ENCODE measurements around the gene CHPT1. TPM values are rescaled to one million over a fixed set of nuclear protein-coding genes. Genes with fewer than 3 reads are reported as not detected.

CHPT1 gene
- total RNA-seq, 1 donor from 2014 or later = 18.3 TPM

- no peaks in the 10 kb centered on the region for H3K27me3 ChIP-seq (ENCODE audit: control insufficient read depth in 3 of 3, insufficient read depth in 3 of 3, low read length in 3 of 3)
- H3K27ac ChIP-seq (ENCODE audit: low read depth, low read length) = no peak overlapping the region
- no peaks in the 10 kb centered on the region for H3K9me3 ChIP-seq (ENCODE audit: control insufficient read depth in 3 of 3, low read length in 3 of 3)
- peaks cover 37 to 64% (median 52%) of the 10 kb centered on the region in 3 donors for H3K36me3 ChIP-seq (ENCODE audit: control insufficient read depth in 3 of 3, insufficient read depth in 3 of 3, low read length in 3 of 3)
- H3K9ac ChIP-seq (ENCODE audit: low read depth in 1 of 3, low read length in 3 of 3) = no peak overlapping the region
- no peaks in the 10 kb centered on the region for H3K4me1 ChIP-seq (ENCODE audit: control insufficient read depth in 3 of 3, insufficient read depth in 3 of 3, low read length in 3 of 3)
- H3K4me3 ChIP-seq (ENCODE audit: low read length in 3 of 3) = no peak overlapping the region
These were observed 50.3 kb downstream of the CHPT1 start for GRCh38 chr12:101747697-101748096.

GRCh38 chr12:101748907-101749306 lies 51.5 kb downstream of the CHPT1 start:
- Histone ChIP-seq H3K36me3 (ENCODE audit: control insufficient read depth in 3 of 3, insufficient read depth in 3 of 3, low read length in 3 of 3) (peaks cover 37 to 68% (median 51%) of the 10 kb centered on the region in 3 donors), H3K27me3 (ENCODE audit: control insufficient read depth in 3 of 3, insufficient read depth in 3 of 3, low read length in 3 of 3) (no peaks in the 10 kb centered on the region), H3K4me1 (ENCODE audit: control insufficient read depth in 3 of 3, insufficient read depth in 3 of 3, low read length in 3 of 3) (no peaks in the 10 kb centered on the region), H3K27ac (ENCODE audit: low read depth, low read length) (no peak overlapping the region), H3K9me3 (ENCODE audit: control insufficient read depth in 3 of 3, low read length in 3 of 3) (no peaks in the 10 kb centered on the region), H3K4me3 (ENCODE audit: low read length in 3 of 3) (no peak overlapping the region), H3K9ac (ENCODE audit: low read depth in 1 of 3, low read length in 3 of 3) (no peak overlapping the region)

GRCh38 chr12:101749657-101750056 lies 52.2 kb downstream of the CHPT1 start:
- peaks cover 32 to 62% (median 43%) of the 10 kb centered on the region in 3 donors for H3K36me3 ChIP-seq (ENCODE audit: control insufficient read depth in 3 of 3, insufficient read depth in 3 of 3, low read length in 3 of 3)
- no peak overlapping the region for H3K4me3 ChIP-seq (ENCODE audit: low read length in 3 of 3)
- H3K4me1 ChIP-seq (ENCODE audit: control insufficient read depth in 3 of 3, insufficient read depth in 3 of 3, low read length in 3 of 3) = no peaks in the 10 kb centered on the region
- H3K27me3 ChIP-seq (ENCODE audit: control insufficient read depth in 3 of 3, insufficient read depth in 3 of 3, low read length in 3 of 3) = no peaks in the 10 kb centered on the region
- H3K9me3 ChIP-seq (ENCODE audit: control insufficient read depth in 3 of 3, low read length in 3 of 3) = no peaks in the 10 kb centered on the region
- H3K9ac ChIP-seq (ENCODE audit: low read depth in 1 of 3, low read length in 3 of 3) = no peak overlapping the region
- H3K27ac ChIP-seq (ENCODE audit: low read depth, low read length) = no peak overlapping the region

- no peaks in the 10 kb centered on the region for H3K4me1 ChIP-seq (ENCODE audit: control insufficient read depth in 3 of 3, insufficient read depth in 3 of 3, low read length in 3 of 3)
- peaks cover 32 to 57% (median 44%) of the 10 kb centered on the region in 3 donors for H3K36me3 ChIP-seq (ENCODE audit: control insufficient read depth in 3 of 3, insufficient read depth in 3 of 3, low read length in 3 of 3)
- no peaks in the 10 kb centered on the region for H3K27me3 ChIP-seq (ENCODE audit: control insufficient read depth in 3 of 3, insufficient read depth in 3 of 3, low read length in 3 of 3)
- no peaks in the 10 kb centered on the region for H3K9me3 ChIP-seq (ENCODE audit: control insufficient read depth in 3 of 3, low read length in 3 of 3)
- H3K9ac ChIP-seq (ENCODE audit: low read depth in 1 of 3, low read length in 3 of 3) = no peak overlapping the region
- no peak overlapping the region for H3K4me3 ChIP-seq (ENCODE audit: low read length in 3 of 3)
- no peak overlapping the region for H3K27ac ChIP-seq (ENCODE audit: low read depth, low read length)
These were observed 52.7 kb downstream of the CHPT1 start for GRCh38 chr12:101750152-101750551.

- no peak overlapping the region for H3K9ac ChIP-seq (ENCODE audit: low read depth in 1 of 3, low read length in 3 of 3)
- no peaks in the 10 kb centered on the region for H3K4me1 ChIP-seq (ENCODE audit: control insufficient read depth in 3 of 3, insufficient read depth in 3 of 3, low read length in 3 of 3)
- no peak overlapping the region for H3K27ac ChIP-seq (ENCODE audit: low read depth, low read length)
- no peaks in the 10 kb centered on the region for H3K9me3 ChIP-seq (ENCODE audit: control insufficient read depth in 3 of 3, low read length in 3 of 3)
- H3K27me3 ChIP-seq (ENCODE audit: control insufficient read depth in 3 of 3, insufficient read depth in 3 of 3, low read length in 3 of 3) = no peaks in the 10 kb centered on the region
- peaks cover 4 to 18% (median 12%) of the 10 kb centered on the region in 3 donors for H3K36me3 ChIP-seq (ENCODE audit: control insufficient read depth in 3 of 3, insufficient read depth in 3 of 3, low read length in 3 of 3)
- H3K4me3 ChIP-seq (ENCODE audit: low read length in 3 of 3) = no peak overlapping the region
These were observed 62.1 kb downstream of the CHPT1 start for GRCh38 chr12:101759396-101760047.

- Histone ChIP-seq H3K9ac (ENCODE audit: low read depth in 1 of 3, low read length in 3 of 3) (no peak overlapping the region), H3K9me3 (ENCODE audit: control insufficient read depth in 3 of 3, low read length in 3 of 3) (no peaks in the 10 kb centered on the region), H3K36me3 (ENCODE audit: control insufficient read depth in 3 of 3, insufficient read depth in 3 of 3, low read length in 3 of 3) (peaks cover 7 to 18% (median 15%) of the 10 kb centered on the region in 3 donors), H3K27me3 (ENCODE audit: control insufficient read depth in 3 of 3, insufficient read depth in 3 of 3, low read length in 3 of 3) (no peaks in the 10 kb centered on the region), H3K4me1 (ENCODE audit: control insufficient read depth in 3 of 3, insufficient read depth in 3 of 3, low read length in 3 of 3) (no peaks in the 10 kb centered on the region), H3K4me3 (ENCODE audit: low read length in 3 of 3) (no peak overlapping the region), H3K27ac (ENCODE audit: low read depth, low read length) (no peak overlapping the region)
These were observed 63.9 kb downstream of the CHPT1 start for GRCh38 chr12:101761350-101761749.

- H3K9ac ChIP-seq (ENCODE audit: low read depth in 1 of 3, low read length in 3 of 3) = no peak overlapping the region
- H3K27me3 ChIP-seq (ENCODE audit: control insufficient read depth in 3 of 3, insufficient read depth in 3 of 3, low read length in 3 of 3) = no peaks in the 10 kb centered on the region
- H3K9me3 ChIP-seq (ENCODE audit: control insufficient read depth in 3 of 3, low read length in 3 of 3) = no peaks in the 10 kb centered on the region
- no peak overlapping the region for H3K27ac ChIP-seq (ENCODE audit: low read depth, low read length)
- peaks cover 8 to 19% (median 15%) of the 10 kb centered on the region in 3 donors for H3K36me3 ChIP-seq (ENCODE audit: control insufficient read depth in 3 of 3, insufficient read depth in 3 of 3, low read length in 3 of 3)
- H3K4me1 ChIP-seq (ENCODE audit: control insufficient read depth in 3 of 3, insufficient read depth in 3 of 3, low read length in 3 of 3) = no peaks in the 10 kb centered on the region
- H3K4me3 ChIP-seq (ENCODE audit: low read length in 3 of 3) = no peak overlapping the region
These were observed 64.3 kb downstream of the CHPT1 start for GRCh38 chr12:101761781-101762180.

- no peak overlapping the region for H3K9ac ChIP-seq (ENCODE audit: low read depth in 1 of 3, low read length in 3 of 3)
- H3K9me3 ChIP-seq (ENCODE audit: control insufficient read depth in 3 of 3, low read length in 3 of 3) = no peaks in the 10 kb centered on the region
- H3K27me3 ChIP-seq (ENCODE audit: control insufficient read depth in 3 of 3, insufficient read depth in 3 of 3, low read length in 3 of 3) = no peaks in the 10 kb centered on the region
- no peaks in the 10 kb centered on the region for H3K4me1 ChIP-seq (ENCODE audit: control insufficient read depth in 3 of 3, insufficient read depth in 3 of 3, low read length in 3 of 3)
- H3K36me3 ChIP-seq (ENCODE audit: control insufficient read depth in 3 of 3, insufficient read depth in 3 of 3, low read length in 3 of 3) = peaks cover 13 to 27% (median 22%) of the 10 kb centered on the region in 3 donors
- H3K4me3 ChIP-seq (ENCODE audit: low read length in 3 of 3) = no peak overlapping the region
- no peak overlapping the region for H3K27ac ChIP-seq (ENCODE audit: low read depth, low read length)
These were observed 65.9 kb downstream of the CHPT1 start for GRCh38 chr12:101763246-101763931.

GRCh38 chr12:101764051-101764792 lies 66.8 kb downstream of the CHPT1 start:
- H3K9me3 ChIP-seq (ENCODE audit: control insufficient read depth in 3 of 3, low read length in 3 of 3) = no peaks in the 10 kb centered on the region
- no peak overlapping the region for H3K4me3 ChIP-seq (ENCODE audit: low read length in 3 of 3)
- peaks cover 15 to 28% (median 23%) of the 10 kb centered on the region in 3 donors for H3K36me3 ChIP-seq (ENCODE audit: control insufficient read depth in 3 of 3, insufficient read depth in 3 of 3, low read length in 3 of 3)
- no peaks in the 10 kb centered on the region for H3K4me1 ChIP-seq (ENCODE audit: control insufficient read depth in 3 of 3, insufficient read depth in 3 of 3, low read length in 3 of 3)
- H3K9ac ChIP-seq (ENCODE audit: low read depth in 1 of 3, low read length in 3 of 3) = no peak overlapping the region
- H3K27me3 ChIP-seq (ENCODE audit: control insufficient read depth in 3 of 3, insufficient read depth in 3 of 3, low read length in 3 of 3) = no peaks in the 10 kb centered on the region
- no peak overlapping the region for H3K27ac ChIP-seq (ENCODE audit: low read depth, low read length)

- no peaks in the 10 kb centered on the region for H3K9me3 ChIP-seq (ENCODE audit: control insufficient read depth in 3 of 3, low read length in 3 of 3)
- no peaks in the 10 kb centered on the region for H3K4me1 ChIP-seq (ENCODE audit: control insufficient read depth in 3 of 3, insufficient read depth in 3 of 3, low read length in 3 of 3)
- peaks cover 25 to 36% (median 33%) of the 10 kb centered on the region in 3 donors for H3K36me3 ChIP-seq (ENCODE audit: control insufficient read depth in 3 of 3, insufficient read depth in 3 of 3, low read length in 3 of 3)
- no peak overlapping the region for H3K27ac ChIP-seq (ENCODE audit: low read depth, low read length)
- no peak overlapping the region for H3K9ac ChIP-seq (ENCODE audit: low read depth in 1 of 3, low read length in 3 of 3)
- no peak overlapping the region for H3K4me3 ChIP-seq (ENCODE audit: low read length in 3 of 3)
- no peaks in the 10 kb centered on the region for H3K27me3 ChIP-seq (ENCODE audit: control insufficient read depth in 3 of 3, insufficient read depth in 3 of 3, low read length in 3 of 3)
These were observed 70.1 kb downstream of the CHPT1 start for GRCh38 chr12:101767537-101767936.
